ENCODE data around the gene METTL14.

DNA sequence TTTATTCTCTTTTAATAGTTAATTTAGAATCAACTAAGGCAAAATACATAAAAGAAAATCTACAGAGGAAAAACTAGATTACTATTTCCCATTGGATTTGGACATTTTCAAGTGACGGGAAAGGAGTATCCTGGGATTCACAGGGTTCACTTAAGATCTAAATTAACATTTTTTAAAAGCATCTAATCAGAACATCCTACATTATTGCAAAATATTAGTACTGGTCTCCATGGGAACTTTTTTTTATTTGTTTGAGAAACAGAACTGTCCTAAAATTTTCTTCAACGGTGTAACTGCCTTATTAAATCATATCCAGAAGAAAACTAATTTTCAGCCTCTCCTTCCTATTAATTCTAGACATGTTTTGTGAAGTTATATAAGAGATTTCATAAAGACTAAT, 69.7 kb downstream of the METTL14 start:
- TF ChIP-seq EZH2phosphoT487 (IDR thresholded peaks at IDR 0.05; ENCODE audit: low read depth): no peak
- TF ChIP-seq, protein P1, sequence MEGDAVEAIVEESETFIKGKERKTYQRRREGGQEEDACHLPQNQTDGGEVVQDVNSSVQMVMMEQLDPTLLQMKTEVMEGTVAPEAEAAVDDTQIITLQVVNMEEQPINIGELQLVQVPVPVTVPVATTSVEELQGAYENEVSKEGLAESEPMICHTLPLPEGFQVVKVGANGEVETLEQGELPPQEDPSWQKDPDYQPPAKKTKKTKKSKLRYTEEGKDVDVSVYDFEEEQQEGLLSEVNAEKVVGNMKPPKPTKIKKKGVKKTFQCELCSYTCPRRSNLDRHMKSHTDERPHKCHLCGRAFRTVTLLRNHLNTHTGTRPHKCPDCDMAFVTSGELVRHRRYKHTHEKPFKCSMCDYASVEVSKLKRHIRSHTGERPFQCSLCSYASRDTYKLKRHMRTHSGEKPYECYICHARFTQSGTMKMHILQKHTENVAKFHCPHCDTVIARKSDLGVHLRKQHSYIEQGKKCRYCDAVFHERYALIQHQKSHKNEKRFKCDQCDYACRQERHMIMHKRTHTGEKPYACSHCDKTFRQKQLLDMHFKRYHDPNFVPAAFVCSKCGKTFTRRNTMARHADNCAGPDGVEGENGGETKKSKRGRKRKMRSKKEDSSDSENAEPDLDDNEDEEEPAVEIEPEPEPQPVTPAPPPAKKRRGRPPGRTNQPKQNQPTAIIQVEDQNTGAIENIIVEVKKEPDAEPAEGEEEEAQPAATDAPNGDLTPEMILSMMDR (IDR thresholded peaks at IDR 0.05; ENCODE audit: low read depth, low read length): no peak
